ENCODE data around the gene CTH. TPM values are rescaled to one million over a fixed set of nuclear protein-coding genes. Genes with fewer than 3 reads are reported as not detected.
A peak's percentile ranks its signal among the peaks of the same experiment; 100 is the strongest.

CTH gene
- total and polyA plus RNA-seq, 2 of the 4 experiments (the other 2 are of a cell fraction): 2.7 to 3.0 TPM

GRCh38 chr1:70429219-70429618 is 18.2 kb downstream of the CTH start:
- no peak for TF ChIP-seq POLR2A (IDR thresholded peaks at IDR 0.05; ENCODE audit: low read depth, low read length)
- TF ChIP-seq BHLHE40 (IDR thresholded peaks at IDR 0.05; ENCODE audit: low read depth, low read length): no peak
- no peak for TF ChIP-seq SMC3 (IDR thresholded peaks at IDR 0.05; ENCODE audit: low read depth, low read length)
- no peak for TF ChIP-seq RCOR1 (IDR thresholded peaks at IDR 0.05; ENCODE audit: insufficient replicate concordance, low read length)
- peak; percentile 90 for TF ChIP-seq MAFK (IDR thresholded peaks at IDR 0.05; ENCODE audit: low read depth, low read length)
- TF ChIP-seq, protein P1, sequence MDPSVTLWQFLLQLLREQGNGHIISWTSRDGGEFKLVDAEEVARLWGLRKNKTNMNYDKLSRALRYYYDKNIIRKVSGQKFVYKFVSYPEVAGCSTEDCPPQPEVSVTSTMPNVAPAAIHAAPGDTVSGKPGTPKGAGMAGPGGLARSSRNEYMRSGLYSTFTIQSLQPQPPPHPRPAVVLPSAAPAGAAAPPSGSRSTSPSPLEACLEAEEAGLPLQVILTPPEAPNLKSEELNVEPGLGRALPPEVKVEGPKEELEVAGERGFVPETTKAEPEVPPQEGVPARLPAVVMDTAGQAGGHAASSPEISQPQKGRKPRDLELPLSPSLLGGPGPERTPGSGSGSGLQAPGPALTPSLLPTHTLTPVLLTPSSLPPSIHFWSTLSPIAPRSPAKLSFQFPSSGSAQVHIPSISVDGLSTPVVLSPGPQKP (IDR thresholded peaks at IDR 0.05; ENCODE audit: borderline replicate concordance, low read depth, low read length): no peak
- TF ChIP-seq USF2 (IDR thresholded peaks at IDR 0.05; ENCODE audit: low read depth, low read length): no peak
- TF ChIP-seq NFE2L2 (IDR thresholded peaks at IDR 0.05; ENCODE audit: low read depth, low read length): no peak
- 0 out of 2 replicates have a peak, but pooled peaks have one; percentile 10 for TF ChIP-seq FOS (IDR thresholded peaks at IDR 0.05; ENCODE audit: low read depth, low read length)
- Histone ChIP-seq H2BK120ac (ENCODE audit: low read depth, low read length) (no peak overlapping the region), H3K56ac (ENCODE audit: extremely low read depth, insufficient read depth, low read length) (no peak overlapping the region), H2AFZ (replicated peaks; ENCODE audit: low read length, poor library complexity) (no peak overlapping the region), H3K4me1 (ENCODE audit: control insufficient read depth, insufficient read depth, low read length) (no peaks in the 10 kb centered on the region), H3K4me2 (ENCODE audit: low read depth, low read length) (no peak overlapping the region), H3K4me3 (ENCODE audit: insufficient read depth, low read depth, low read length) (no peak overlapping the region), H3K23ac (ENCODE audit: low read depth, low read length) (no peak overlapping the region), H3K14ac (replicated peaks; ENCODE audit: low read depth, low read length) (no peak overlapping the region), H4K8ac (ENCODE audit: low read depth in 2 of 2, low read length in 2 of 2) (no peak overlapping the region), H3K9ac (ENCODE audit: low read depth, low read length) (no peak overlapping the region), H2BK20ac (ENCODE audit: low read depth, low read length) (no peak overlapping the region), H3K36me3 (ENCODE audit: control insufficient read depth, insufficient read depth, low read length) (peaks cover 7% of the 10 kb centered on the region), H4K20me1 (ENCODE audit: insufficient read depth, low read length) (no peaks in the 10 kb centered on the region), H3K9me3 (ENCODE audit: control insufficient read depth, insufficient read depth, low read length) (no peaks in the 10 kb centered on the region), H3K27me3 (ENCODE audit: control insufficient read depth, insufficient read depth, low read length) (no peaks in the 10 kb centered on the region), H3K9me1 (ENCODE audit: insufficient read depth, low read length) (no peaks in the 10 kb centered on the region), H2BK15ac (ENCODE audit: low read depth, low read length) (no peak overlapping the region), H3K79me1 (ENCODE audit: low read depth in 1 of 2, low read length in 2 of 2) (no peaks in the 10 kb centered on the region), H2AK5ac (ENCODE audit: low read depth, low read length) (no peak overlapping the region), H2AK9ac (replicated peaks; ENCODE audit: low read depth, low read length, poor library complexity) (no peak overlapping the region), H3K18ac (ENCODE audit: low read depth, low read length) (no peak overlapping the region), H4K5ac (ENCODE audit: low read depth, low read length) (no peak overlapping the region), H4K91ac (ENCODE audit: insufficient read depth, low read depth, low read length) (no peak overlapping the region), H3K27ac (ENCODE audit: insufficient read depth, low read length) (no peak overlapping the region), H2BK5ac (ENCODE audit: low read depth, low read length, poor library complexity, severe bottlenecking) (no peak overlapping the region), H3K4ac (ENCODE audit: low read depth, low read length) (no peak overlapping the region)
- CTCF ChIA-PET: no interaction called here
- DNase-seq (peak; percentile 76), ATAC-seq (ENCODE audit: low read depth) (peak; percentile 42)
- WGBS, 2 experiments (ENCODE audit: extremely low coverage in 2 of 2, insufficient read length in 1 of 2): no CpG with 5 or more reads among the region's 2 CpGs
- POLR2A ChIA-PET (ENCODE audit: unreplicated experiment): no interaction called here
- BruUV-seq (replicated peaks): no TSS peak
- dilution Hi-C loops (cut with HindIII; ENCODE audit: low sequenced_read_pairs, unreplicated experiment): no loop called here
- intact Hi-C loops (cut with micrococcal nuclease): no loop called here
- in situ Hi-C loops (cut with MboI; ENCODE audit: low sequenced_read_pairs): no loop called here
